GM21529 (cell line): ENCODE data around the gene MARCHF10.

Experiments
- ATAC-seq: cut with Tn5 transposase; IDR thresholded peaks from one replicate; pipeline ENCODE4 v1.9.1; 2021; ENCODE audit not compliant: unreplicated experiment

MARCHF10 gene

DNA sequence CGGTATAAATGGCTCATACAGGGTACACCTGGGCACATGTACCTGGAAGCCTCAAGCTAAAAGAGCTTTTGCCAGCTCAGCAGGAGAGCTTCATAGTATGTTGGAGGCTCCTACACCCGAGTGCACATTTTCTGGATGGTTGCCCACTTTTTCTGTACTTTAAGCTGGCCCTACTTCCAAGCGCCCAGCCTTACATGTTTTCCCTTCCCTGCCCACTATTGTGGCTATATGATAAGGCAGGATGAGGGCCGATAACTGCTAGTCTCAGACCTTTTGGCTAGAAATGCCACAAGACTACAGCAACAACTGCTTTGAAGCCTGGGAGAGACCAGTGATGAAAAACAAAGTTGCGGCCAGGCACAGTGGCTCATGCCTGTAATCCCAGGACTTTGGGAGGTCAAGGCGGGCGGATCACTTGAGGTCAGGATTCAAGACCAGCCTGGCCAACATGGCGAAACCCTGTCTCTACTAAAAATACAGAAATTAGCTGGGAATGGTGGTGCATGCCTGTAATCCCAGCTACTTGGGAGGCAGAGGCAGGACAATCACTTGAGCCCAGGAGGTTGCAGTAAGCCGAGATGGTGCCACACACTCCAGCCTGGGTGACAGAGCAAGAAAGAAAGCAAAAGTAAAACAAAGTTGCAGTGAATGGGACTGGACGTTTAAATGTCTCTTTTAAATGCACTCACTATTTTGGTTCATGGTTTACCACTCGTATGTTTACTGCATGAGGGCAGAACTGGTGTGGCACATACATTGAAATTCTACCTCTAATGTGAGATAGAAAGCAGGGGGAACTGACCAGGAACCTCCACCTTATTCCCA is 14.2 kb upstream of the MARCHF10 start:
- ATAC-seq: no peak

DNA sequence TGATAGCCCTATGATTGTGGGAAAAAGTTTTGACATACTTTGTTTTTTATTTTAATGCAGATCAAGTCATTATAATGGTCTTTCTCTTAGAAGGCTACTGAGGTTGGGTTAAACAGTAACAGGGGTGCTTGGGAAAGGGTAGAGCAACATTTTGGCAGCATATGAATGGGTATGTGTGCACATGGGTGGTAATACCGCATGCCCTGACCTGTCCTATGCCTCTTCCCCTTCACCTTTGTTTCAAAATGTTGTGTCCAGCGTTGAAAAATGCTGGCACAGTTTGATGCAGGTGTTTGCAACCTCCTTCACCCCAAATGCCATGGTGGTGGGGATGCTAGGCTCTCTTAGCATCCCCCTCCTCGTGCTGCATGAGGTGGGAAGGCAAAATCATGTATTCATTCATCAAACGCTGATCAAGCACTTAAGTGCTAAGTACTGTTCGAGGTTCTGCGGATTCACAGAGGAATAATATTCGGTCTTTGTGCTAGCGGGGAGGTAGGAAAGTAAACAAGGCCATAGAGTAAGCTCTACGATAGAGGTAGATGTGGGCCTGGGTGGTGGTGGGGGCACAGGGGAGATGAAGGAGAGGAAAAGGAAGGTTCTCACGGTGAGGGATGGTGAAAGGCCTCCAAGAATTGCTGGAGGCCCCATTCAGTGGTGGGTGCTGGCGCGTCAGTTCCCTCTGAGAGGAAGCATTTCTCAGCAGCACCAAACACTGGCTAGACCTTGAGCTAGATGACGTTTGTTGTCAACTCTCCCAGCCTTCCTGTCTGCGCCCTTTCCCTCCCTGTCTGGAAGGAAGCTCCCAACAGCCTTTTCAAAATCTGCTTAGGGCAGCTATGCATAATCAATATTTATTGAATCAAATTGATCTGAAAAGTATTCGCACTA is 13.3 kb upstream of the MARCHF10 start:
- no peak for ATAC-seq

DNA sequence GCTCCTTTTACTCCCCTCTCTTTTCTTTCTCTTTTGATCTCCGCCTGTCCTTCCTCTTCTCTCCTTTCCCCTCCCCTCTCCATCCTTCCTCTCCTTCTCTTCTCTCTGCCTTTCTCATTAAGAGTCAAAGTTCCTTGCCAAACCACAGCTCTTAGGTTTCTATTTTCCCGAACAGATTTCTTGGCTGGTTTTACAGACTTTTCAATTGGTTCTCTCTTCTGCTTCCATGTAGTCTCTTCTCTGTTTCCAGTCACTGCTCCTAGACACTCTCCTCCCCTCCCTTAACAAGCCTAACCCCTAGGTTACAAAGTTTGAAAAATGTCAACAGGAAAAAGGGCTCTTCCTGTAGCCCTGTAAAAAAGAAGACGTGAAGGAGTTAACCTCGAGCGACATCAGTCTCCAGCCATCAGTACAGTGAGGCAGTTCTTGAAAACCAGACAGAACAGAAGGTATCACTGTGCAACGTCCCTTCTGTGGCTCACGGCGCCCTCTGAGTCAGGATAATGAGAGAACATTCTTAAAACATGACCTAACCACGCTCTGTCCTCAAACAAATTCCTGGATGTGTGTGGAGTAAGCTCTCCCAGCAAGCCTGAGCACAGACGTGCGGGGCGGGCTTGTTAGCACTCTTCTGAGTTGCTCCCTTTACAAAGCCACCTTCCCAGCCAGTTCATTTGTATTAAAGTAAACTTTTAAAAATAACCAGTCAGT is 11.6 kb upstream of the MARCHF10 start:
- no peak for ATAC-seq

DNA sequence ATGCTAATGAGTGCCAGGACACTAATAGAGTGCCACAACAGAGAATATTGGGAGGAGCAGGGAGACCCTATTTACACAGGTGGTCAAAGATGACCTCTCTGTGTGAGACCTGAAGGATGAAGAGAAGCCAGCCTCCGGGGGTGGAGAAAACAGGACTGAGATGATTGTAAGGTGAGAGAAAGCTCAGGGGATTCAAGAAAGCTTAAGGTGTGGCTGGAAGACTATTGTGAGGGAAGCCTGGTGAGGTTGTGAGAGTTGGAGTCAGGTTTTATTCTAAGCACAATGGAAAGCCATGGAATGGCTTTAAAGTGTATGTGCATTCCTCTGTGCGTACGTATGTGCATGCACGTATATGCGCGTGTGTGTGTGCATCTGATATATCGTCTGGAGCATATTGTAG is 10.4 kb upstream of the MARCHF10 start:
- ATAC-seq: no peak

DNA sequence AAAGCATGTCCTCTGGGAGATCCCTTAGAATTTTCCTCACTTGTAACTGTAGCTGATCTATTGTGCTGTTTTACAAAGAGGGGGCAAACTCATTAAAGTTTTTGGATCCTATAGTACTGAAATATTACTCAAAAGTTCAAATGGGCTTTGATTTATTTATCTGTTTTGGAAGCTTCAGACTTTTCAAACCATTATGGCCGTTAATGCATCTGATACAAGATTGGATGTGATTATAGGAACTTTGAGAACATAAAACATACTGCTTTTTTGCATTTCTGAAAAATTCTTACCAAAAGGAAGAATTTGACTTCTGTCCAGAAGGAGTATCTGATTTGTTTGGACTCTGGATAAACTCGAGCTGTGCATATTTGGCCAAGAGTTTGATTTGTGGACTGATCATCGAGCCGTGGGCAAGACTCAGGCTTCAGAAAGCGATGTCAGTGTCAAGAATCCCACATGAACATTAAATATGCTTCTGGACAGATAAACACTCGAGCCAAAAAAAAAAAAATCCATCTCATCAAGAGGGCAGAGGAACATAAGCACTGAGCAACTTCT is 8.2 kb upstream of the MARCHF10 start:
- ATAC-seq: no peak

DNA sequence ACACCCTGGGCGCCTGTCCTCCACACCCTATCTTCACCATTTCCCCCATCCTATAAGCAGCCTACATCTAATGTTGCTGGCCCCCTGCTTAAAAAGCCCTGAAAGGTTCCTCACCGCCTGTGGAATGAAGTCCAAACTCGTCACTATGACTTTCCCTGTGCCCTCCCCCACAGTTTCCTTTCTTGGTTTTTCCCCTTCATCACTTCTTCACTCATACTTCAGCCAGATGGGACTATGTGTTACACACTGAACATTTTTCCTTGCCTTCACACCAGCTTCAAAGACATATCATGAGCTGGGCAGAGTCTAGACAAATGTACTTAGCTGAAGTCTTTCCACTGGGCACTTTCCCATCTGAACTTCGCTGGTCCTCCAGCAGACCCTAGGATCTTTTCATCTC is 1.5 kb upstream of the MARCHF10 start:
- ATAC-seq: no peak

DNA sequence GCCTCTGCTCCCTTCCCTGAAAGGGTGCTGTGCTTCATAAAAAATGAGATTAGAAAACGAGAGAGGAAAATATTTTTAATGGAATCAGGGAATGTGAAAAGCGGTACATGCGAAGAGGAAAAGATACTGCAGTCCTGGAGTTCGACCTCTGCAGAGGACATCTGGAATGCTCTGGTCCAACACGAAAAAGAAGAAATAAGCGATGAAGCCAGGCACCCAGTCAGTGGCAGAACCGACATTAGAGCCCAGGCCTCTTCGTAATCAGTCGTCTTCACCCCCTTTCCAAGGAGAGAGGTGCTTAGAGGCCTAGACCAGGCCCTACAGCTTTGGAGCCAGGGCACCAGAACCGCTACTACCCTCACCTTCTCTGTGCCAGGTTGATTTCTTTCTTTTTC is 459 bp upstream of the MARCHF10 start:
- no peak for ATAC-seq

DNA sequence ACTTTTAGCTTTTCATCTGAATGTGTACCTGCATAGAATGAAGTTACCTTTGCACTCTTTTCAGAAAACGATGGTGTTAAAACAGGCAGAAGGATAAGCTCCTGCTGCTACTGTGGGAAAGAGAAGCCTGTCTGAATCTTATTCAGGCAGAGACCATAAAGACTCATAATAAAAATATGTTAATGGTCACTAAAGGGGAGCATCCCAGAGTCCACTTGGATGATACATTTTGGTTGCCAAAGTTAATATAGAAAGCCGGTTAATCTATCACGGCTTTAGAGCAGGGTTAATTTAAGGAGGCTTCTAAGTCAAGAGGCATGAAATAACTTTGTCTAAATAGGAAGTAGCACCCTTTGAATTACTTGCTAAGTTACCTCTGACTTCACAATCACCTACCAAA is 2.9 kb downstream of the MARCHF10 start:
- ATAC-seq: no peak

DNA sequence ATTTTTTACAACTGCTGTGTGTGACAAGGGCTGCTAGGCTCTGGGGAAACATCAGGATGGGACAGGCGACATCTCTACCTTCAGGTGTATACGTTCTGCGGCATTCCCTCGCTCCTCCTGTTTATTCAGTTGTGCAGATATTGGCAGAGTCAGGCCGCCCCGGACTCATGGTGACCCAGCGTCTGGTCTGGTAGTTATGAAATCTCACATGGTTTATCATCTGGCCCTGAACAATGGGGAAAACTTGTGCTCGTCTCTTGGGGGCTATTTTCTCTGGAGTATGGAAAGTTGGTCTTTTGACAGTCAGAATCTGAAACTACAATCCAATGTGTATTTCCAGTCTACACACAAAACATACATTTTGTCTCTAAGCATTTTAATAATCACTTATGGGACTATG is 3.3 kb downstream of the MARCHF10 start:
- ATAC-seq: no peak

DNA sequence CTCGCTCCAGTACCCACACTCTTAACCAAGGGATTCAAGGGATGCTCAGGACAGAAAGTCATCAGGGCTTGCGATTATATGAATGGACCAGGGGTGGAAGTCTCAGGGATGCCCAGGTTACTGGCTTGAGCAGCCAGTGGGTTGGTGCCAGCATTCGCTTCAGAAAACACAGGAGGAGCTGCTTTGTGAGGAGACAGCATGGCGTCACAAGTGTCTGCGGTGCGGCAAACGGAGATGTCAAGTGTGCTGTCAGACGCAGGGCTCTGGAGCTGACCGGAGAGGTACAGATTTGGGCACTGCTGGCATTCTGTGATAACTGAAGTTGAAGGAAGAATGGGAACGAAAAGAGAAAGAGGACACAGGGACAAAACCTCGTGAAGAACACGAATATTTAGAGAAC is 4.1 kb downstream of the MARCHF10 start:
- ATAC-seq: no peak

DNA sequence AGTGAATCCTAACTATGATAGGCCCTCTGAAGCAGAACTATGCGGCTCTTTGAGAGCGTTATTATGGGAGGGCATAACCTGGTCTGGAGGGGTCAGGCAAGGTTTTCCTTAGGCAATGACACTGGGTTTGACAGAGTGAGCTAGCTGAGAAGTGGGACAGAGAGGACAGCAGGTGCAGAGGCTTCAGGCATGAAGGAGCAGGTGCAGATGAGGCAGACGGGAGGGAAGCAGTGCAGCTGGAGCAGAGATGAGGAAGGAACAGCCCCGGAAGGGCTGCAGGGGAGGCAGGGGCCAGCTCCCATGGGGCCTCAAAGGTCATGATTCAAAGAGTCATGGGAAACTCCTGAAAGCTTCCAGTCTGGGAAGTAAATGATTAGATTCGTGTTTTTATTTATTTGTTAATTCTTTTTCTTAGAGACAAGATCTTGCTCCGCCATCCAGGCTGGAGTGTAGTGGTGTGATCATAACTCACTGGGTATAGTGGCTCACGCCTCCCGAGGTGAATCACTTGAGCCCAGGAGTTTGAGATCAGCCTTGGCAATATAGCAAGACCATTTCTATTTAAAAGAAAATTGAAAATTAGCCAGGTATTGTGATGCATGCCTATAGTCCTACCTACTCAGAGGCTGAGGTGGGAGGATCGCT is 5.4 kb downstream of the MARCHF10 start:
- ATAC-seq: no peak

DNA sequence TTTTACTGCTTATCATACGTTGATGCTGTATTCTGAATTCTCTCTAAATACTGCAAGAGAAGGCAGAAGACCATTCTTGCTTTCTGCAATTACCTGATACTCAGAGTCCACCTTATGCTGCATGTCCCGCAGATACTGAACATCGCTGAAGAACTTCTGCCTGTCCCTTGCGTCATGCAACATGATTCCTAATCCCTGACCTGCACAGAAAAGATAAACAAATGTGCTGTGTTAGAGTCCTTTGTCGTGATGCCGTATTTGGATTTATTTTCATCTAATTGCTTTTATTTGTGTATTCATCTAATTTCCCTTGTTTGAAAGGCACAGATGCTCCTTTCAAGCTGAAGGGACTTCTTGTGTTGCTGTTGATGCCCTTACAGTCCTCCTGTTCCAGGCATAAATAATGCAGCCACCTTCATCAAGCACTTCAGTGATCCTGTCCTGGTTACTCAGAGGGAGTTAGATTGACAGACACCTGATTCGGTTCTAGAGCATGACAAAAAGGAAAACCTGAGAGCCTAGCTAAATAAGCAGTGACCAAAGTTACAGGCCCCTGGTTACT is 6.5 kb downstream of the MARCHF10 start:
- no peak for ATAC-seq

DNA sequence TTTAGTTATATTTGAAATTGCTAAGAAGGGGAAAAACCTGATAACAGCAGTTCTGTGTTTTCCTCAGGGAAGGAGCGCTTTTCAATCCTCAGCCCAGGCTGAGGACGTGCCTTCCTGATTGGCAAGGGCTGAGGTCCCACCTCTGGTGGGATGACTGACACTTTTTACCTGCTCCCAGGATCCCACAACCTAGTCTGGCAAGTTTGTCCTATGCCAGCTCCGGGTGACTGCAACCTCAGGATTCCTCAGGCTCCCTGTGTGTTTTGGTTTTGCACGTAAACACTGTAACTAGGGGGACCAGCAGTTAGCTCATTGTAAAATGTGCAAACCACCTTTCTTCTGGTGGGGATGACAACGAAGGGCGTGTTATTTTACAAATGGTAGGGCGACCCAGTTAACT is 7.5 kb downstream of the MARCHF10 start:
- no peak for ATAC-seq

DNA sequence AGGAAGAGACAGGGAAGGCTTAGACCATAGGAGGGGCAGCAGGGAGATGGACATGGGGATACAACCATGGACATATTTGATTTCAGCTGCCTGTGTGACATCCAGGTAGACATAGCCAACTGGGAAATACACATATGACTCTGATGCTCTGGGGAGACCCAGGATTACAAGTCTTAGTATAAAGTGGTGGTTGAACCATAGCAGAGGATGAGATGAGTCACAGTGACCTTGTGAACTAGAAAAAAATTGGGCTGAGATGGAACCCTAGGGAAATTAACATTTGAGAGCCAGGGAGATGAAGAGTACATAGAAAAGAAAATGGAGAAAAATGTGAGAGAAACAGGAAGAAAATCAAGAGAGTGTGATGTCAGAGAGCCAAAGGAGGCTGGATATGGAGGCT is 10.2 kb downstream of the MARCHF10 start:
- ATAC-seq: no peak

DNA sequence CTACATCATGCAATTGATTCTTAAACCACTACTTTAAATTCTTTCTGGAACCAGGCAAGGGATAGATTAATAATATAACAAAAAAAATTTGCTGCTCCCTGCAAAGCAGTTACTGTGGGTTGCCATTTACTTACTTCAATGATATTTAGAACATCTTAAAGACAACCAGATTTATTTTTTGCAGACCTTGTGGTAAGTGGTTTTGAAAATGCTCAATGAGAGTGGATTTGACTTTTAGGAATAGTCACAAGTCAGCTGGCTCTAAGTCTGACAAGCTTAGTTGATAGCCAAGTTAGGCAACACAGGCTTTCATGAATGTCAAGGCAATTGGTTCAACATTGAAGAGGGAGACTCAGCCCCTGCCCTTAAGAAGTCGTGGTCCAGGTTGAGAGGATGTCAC is 11.8 kb downstream of the MARCHF10 start:
- ATAC-seq: no peak

DNA sequence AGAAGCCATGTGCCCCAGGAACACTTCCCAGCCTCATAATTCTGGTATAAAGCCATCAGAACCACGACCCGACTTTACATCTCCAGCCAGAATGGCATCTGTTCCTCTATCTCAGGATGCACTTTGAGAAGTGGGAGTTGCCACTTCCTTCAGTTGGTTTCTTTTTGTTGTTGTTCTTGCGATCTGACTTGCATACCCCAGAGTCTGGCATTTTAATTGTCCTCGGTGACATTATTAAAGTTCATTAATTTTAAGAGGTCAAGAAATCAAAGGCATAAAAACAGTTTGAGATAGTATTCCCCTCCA is 13.5 kb downstream of the MARCHF10 start:
- no peak for ATAC-seq

DNA sequence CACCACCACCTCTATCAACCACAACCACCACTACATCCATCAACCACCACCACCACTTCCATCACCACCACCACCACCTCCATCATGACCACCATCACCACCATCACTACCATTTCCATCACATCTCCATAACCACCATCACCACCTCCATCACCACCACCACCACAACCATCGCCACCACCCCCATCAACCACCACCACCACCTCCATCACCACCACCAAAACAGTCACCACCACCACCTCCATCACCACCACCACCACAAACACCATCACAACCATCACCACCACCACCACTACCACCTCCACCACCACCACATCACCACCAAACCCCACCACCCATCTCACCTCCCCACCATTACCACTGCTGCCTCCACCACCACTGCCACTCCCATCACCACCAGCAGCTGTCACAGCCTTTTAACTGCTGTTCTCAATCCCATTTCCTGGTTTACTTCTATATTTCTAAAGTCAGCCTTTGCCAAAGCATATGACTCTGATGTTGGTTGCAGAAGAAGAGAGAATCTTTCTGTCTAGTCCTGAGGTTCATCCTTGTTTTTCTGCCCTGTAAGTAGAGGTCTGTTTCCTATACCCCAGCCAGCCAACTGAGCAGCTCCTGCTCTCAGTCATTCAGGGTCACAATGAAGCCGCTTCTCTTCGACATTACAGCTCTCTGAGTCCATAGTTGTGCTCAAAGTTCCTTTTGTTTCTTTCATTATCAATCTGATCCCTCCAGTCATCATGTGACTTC is 14.0 kb downstream of the MARCHF10 start:
- ATAC-seq: no peak

DNA sequence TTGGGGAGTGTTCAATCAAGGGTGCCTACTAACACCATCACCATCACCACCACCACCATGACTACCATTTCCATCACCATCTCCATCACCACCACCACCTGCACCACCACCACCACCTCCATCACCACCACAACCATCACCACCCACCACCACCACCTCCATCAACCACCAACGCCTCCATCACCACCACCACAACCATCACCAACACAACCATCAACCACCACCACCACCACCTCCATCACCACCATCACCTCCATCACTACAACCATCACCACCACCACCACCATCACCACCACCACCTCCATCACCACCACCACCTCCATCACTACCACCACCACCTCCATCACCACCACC is 15.7 kb downstream of the MARCHF10 start:
- no peak for ATAC-seq

DNA sequence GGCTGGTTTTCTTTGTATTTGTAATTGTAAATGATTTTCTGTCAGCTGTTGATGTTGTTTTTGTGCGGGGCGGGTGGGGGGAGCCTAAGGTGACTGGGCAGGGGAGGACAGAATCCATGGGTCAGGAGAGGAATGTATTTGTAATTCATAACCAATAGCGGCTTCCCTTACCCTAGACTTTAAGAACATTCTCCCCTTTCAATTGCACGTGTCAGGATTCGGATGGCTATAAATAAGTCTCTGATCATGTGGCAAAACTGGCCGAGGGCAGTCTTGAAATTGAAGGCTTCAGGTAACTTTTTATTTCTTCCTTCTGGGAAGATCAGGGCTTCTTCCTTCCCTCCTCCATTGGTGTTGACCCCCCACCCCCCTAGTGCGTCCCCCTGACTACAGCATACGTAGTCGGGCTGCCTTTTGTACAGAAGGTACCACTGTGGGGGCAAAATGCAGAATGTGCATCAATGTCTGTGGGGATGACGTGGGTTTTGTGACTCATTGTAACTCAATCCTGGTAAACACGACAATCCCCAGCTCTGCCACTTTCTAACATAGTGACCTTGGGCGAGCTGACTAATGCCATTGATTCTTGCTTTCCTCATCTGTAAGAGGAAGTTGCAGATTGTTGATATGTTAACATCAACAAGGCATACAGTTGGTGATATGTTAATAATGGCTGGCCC is 16.2 kb downstream of the MARCHF10 start:
- no peak for ATAC-seq
